ENCODE measurements around the gene HOXB3.

DNA sequence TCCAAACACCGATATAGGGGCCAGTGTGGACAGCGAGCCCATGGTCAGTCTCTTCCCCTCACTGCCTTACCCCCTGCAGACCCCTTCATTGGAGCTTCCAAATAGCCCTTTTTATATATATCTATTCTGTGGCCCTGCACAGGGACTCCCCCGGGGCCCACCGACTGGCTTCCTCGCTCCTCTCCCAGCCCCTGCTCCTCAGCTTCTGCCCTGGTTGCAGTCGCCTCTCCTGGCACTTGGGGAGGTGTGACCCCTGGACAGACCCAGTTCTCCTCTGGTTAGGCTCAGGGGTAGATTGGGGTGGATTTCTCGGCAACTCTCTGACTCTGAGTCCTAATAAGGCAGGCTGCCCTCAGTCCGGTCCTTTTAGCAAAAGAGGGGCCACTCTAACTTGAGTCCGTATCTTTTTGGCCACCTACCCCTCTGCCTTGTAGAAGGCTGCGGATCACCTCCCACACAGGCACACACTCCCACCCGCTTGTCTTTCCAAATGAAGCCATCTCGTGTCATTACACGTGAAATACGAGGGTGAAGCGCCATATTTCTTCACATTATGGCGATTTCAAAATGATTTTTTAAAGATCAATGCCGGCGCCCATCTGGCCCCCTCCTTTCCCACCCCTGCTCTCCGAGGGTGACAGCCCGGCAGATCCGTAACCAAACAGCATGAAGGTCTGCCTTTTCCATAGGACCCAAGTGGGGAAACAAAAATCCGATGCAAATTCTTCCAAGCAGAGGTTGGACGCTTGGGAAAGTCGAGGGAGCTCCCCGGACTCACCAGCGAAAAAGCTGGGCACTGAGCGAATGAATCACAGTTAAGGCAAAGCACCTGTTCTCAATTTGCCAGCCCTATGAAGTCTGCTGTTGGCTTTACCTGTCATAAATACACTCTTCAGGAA is 37.8 kb upstream of the HOXB3 start:
- TF ChIP-seq POLR2A (IDR thresholded peaks at IDR 0.05) (no peak), CTCF (IDR thresholded peaks at IDR 0.05) (no peak), EP300 (IDR thresholded peaks at IDR 0.05) (no peak)
